Esophagus mucosa (tissue), 1 donor: Measurements from ENCODE around the gene NBEAL2. TPM values are rescaled to one million over a fixed set of nuclear protein-coding genes. Genes with fewer than 3 reads are reported as not detected.

ENCODE experiments used
- ATAC-seq: fragments of 200-7000 bp; cut with Tn5 transposase; one replicate; pipeline ENCODE4 v1.9.1; 2020
- total RNA-seq: library from RNA; stranded (reverse); gene quantifications from one replicate; pipeline ENCODE4 v1.2.4, GENCODE V29; 2023
- donor health status: DM: yes; HTN: yes; CAD: no.

NBEAL2 gene
- total RNA-seq, 1 donor from 2014 or later = 117 TPM

DNA sequence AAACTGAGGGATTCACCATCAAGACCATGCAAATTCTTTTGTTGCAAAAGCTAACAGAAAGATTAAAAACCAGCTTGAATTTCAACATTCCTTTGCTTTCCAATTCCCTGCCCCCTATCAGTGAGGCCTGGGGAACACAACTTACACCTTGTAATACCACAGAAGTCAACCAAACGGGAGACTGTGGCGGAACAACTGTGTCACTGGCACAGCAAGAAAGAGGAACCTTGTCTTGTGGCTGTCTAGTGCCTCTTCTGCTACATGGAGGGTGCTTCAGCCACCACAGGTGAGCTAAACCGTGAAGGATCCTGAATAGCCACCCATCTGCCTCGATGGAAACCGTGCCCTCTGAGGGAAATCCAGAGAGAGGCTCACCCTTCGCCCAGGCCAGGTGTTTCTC lies 14.3 kb upstream of the NBEAL2 start:
- no peak for ATAC-seq

- no peak for ATAC-seq
Measured at GRCh38 chr3:46966811-46967210, 12.7 kb upstream of the NBEAL2 start.

GRCh38 chr3:46968783-46969428 lies 10.6 kb upstream of the NBEAL2 start:
- no peak for ATAC-seq

- peak; percentile 5 for ATAC-seq
Measured at GRCh38 chr3:46970391-46971091, 8.9 kb upstream of the NBEAL2 start.

- ATAC-seq = no peak
Measured at GRCh38 chr3:46971151-46971550, 8.3 kb upstream of the NBEAL2 start.

- ATAC-seq = no peak
Measured at GRCh38 chr3:46971742-46972141, 7.7 kb upstream of the NBEAL2 start.

GRCh38 chr3:46972396-46972795 lies 7.1 kb upstream of the NBEAL2 start:
- no peak for ATAC-seq

DNA sequence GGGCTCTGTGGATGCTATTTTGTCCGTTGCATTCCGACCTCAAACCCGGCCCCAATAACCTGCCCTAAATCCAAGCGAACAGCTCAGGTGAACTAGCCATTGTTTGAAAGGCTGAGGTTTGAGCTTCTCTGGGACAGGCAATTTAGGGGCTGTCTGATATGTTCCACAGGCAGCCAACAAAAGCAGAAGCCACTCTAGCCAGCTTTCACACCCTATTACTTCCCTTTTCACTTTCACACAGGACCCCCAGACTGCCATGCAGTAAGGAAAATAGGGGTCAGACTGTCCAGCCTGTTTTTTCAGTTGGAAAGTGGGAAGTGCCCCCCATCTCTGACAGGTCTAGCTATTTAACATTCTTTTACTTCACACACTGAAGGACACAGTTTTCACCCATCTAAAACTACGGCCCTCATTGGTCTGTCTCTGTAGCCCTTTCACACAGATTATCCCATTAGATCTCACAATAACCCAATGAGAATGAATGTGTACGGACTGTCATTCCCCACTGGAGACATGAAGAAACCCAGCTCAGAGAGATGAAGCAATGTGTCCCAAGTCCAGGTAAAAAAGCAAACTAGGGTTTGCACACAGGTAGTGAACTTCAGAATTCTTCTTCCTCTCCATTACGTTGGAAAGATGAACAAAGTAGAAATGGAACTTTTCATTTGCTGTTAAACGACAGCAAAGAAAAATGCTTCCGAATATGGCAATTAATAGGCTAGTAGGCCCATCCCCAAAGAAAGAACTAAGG lies 4.9 kb upstream of the NBEAL2 start:
- no peak for ATAC-seq

DNA sequence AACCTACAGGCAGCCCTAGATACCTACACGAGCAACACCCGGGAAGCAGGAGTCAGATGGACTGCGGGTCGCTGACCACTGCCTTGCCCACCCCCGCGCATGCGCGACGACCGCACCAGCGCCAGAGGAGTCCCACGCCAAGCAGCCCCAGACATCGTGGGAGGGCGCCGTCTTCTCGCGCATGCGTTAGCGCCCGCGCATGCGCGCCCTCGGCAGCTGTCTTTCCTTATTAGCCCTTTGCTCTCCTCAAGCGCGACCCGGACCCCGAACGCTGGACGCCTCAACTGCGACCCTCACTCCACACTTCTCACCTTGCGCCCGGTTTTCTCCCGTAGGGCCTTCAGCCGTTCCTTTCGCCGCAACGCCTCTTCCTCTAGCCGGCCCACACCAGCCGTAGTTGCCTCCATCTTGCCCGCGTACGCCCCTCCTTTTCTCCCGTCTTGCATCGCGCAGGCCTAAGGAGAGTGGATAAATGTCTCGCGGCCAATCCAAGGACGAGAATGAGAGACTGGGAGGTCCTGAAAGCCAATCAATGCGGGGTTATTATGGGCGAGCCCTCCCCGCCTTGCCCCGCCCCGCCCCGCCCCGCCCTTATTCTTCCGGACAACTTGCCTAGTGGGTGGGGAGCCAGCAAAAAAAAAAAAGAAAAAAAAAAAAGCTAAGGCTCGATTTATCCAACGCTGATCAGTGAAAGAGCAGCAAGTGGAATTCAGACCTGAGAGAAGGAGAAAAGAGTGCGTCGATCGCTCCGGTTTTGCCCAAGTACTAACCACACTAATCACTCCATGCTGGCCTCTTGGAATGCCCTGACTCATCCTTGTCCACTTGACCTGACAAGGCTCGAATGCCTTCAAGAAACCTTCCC lies 2.9 kb upstream of the NBEAL2 start, which contains the start of gene CCDC12:
Gene CCDC12, minus strand, starts transcription at position 420 of the 865 bp plus-strand sequence. Its CDS starts 13 bp downstream, at position 407.
- ATAC-seq = peak; percentile 75

DNA sequence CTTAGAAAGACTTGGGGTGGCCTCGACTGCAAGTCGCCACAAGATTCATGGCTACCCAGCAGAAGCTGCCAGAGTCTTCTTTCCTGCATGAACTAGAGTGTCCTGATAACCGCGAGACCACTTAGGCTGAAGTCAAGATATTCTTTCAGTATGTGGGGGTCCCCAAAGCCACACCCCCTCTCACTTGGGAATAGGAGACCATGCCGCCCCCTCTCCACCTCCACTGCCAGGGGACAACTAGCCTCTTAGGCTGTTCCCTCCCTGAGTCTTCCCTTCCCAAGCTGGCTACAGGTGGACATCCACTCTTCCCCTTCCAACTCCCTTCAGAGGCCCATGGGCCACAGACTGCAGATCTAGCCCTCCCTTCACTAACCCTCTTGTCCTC lies 1.7 kb upstream of the NBEAL2 start:
- ATAC-seq = no peak

DNA sequence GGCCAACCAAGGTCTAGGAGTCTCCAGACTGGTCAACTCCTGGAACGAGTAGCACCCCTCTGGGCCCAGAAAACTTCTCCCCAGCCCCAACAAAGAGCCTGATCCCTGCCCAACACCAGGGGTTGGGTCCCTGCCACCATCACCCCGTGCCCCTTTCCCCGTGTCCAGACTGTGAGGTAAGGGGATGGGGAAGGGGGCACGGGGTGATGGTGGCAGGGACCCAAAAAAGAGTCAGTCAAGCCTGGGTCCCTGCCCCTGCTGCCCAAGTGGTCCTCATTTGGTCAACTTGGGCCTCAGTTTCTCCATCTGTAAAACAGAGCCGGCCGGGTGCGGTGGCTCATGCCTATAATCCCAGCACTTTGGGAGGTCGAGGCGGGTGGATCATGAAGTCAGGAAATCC lies 1.1 kb upstream of the NBEAL2 start:
- no peak for ATAC-seq

GRCh38 chr3:46979958-46980497 lies 562 bp downstream of the NBEAL2 start:
- ATAC-seq = no peak

DNA sequence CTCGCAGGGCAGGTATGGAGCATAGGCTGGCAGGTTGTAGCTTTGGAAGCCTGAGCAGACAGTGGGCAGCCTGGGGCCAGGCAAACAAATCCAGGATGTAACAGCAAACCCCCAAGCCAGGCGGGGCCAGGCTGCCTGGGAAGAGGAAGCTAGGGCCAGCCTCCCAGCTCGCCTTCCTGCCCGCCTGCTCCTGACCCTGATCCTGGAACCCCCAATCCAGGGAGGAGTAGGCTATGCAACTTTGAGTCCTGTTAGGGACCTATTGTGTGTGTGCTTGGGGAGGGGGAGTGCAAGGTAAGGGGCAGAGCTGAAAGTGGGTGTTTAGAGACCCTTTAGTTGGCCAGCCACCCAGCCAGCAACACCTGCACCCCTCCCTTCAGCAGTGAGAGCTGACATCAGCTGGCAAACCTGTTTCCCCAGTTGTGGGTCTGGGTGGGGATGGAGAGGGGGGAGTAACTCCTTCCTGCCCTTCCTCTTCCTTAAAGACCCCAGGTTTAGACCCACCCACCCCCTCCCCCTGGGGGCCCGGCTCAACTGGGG lies 2.5 kb downstream of the NBEAL2 start:
- peak; percentile 35 for ATAC-seq

DNA sequence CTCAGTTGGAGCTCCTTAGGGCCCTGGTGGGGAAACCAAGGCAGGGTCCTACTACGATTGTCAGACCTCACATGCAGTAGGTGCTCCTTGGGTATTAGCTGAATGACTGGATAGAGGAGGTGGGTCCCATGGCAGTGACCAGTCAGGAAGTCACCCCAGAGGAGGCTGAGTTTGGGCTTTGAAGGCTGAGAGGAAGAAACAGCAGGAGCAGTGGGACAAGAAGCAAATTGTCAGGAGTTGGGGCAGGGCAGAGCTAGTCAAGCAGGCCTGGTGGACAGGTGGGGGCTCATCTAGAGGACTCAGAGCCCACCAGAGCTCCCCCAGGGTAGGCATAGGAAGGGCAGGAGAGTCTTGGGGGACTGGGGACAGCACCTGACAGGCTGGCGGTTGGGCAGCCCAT lies 3.1 kb downstream of the NBEAL2 start:
- no peak for ATAC-seq

DNA sequence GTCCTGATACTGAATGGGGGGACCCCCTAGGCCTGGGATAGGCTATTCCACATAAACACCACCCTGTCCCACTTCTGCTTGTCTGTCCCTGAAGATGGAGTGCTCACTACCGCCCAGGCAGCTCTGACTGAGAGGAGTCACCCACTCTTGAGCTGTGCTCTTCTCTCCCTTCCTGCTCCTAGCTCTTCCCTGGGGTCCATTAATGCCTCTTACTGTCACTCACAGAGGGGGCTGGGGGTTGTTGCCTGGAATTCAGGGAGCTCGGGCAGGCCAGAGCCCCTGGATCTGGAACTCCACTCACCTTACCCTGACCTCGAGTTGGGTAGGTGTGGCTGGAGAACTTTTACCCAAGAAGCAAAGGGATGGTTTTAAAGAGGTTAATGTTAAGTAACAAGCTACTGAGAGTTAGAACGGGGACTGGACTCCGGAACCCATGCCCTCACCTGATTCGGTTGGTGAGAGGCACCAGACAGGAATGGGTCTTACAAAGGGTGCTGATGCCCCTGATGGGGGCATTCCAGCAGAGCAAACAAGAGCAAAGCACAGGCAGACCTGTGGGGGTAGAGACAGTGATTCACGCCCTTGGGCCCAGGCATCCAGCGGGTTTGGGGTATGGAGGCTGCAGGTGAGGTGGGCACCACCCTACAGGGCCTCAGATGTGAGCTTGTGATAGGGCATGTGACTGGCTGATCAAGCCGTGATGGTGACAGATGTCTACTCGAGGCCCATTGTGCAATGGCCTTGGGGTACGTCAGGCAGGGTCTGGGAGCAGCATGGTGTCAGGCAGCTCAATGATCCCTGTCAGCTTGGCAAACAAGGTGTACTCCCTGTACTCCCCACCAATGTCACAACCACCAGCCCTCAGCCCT lies 5.4 kb downstream of the NBEAL2 start:
- ATAC-seq = no peak

- no peak for ATAC-seq
Measured at GRCh38 chr3:46985588-46985987, 6.1 kb downstream of the NBEAL2 start.

DNA sequence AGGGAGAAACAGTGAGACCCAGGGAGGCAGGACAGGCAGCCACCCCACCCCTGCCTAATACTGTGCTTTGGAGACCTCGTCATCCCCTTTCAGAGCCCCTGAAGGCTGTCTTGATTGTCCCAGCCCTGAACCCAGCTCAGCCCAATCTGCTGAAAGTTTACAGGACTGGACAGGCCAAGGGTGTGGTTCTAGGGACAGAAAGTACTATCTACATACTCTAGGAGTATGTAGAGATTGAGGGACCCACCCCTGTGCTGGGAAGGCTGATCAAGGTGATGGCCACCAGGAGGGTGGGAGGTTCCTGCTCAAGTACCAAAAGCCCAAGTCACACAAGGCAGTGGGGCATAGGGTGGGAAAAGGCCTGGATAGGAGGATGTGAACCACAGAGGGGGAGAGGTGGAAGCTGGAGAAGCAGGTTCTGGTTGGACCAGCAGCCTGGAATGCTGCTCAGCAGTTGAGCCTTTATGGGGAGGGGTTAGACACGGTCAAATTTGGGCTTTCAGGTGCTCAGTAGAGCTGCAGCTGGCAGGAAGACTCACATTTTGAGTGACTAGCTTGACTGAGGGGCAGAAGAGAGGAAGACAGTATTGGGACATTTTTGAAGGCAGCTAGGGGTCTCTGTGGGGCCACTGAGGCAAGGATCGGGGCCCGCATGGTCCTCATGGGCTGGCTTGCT lies 6.7 kb downstream of the NBEAL2 start:
- peak; percentile 64 for ATAC-seq

GRCh38 chr3:46986782-46987310 lies 7.4 kb downstream of the NBEAL2 start:
- ATAC-seq = no peak

- ATAC-seq = no peak
Measured at GRCh38 chr3:46987319-46987742, 7.9 kb downstream of the NBEAL2 start.
